ENCODE results near the gene ODAPH.

GRCh38 chr4:75565481-75565880 lies 9.6 kb downstream of the ODAPH start:
- TF ChIP-seq YY1 (IDR thresholded peaks at IDR 0.05) (no peak), RAD21 (IDR thresholded peaks at IDR 0.05) (no peak), HNF4A (conservative IDR thresholded peaks at IDR 0.05) (no peak), TAF1 (conservative IDR thresholded peaks at IDR 0.05) (no peak), GABPA (IDR thresholded peaks at IDR 0.05 in 1 of 2, conservative IDR thresholded peaks at IDR 0.05 in 1 of 2) (no peak), SP1 (IDR thresholded peaks at IDR 0.05) (no peak), NR2F2 (IDR thresholded peaks at IDR 0.05) (no peak), ATF3 (IDR thresholded peaks at IDR 0.05) (no peak), ZBTB33 (IDR thresholded peaks at IDR 0.05) (no peak), JUND (IDR thresholded peaks at IDR 0.05) (no peak), EGR1 (IDR thresholded peaks at IDR 0.05; ENCODE audit: low read depth in 2 of 2) (no peak)
- TF ChIP-seq, protein P1, sequence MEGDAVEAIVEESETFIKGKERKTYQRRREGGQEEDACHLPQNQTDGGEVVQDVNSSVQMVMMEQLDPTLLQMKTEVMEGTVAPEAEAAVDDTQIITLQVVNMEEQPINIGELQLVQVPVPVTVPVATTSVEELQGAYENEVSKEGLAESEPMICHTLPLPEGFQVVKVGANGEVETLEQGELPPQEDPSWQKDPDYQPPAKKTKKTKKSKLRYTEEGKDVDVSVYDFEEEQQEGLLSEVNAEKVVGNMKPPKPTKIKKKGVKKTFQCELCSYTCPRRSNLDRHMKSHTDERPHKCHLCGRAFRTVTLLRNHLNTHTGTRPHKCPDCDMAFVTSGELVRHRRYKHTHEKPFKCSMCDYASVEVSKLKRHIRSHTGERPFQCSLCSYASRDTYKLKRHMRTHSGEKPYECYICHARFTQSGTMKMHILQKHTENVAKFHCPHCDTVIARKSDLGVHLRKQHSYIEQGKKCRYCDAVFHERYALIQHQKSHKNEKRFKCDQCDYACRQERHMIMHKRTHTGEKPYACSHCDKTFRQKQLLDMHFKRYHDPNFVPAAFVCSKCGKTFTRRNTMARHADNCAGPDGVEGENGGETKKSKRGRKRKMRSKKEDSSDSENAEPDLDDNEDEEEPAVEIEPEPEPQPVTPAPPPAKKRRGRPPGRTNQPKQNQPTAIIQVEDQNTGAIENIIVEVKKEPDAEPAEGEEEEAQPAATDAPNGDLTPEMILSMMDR (IDR thresholded peaks at IDR 0.05; ENCODE audit: low read depth, low read length, missing input control), result no peak
- TF ChIP-seq, protein P2, sequence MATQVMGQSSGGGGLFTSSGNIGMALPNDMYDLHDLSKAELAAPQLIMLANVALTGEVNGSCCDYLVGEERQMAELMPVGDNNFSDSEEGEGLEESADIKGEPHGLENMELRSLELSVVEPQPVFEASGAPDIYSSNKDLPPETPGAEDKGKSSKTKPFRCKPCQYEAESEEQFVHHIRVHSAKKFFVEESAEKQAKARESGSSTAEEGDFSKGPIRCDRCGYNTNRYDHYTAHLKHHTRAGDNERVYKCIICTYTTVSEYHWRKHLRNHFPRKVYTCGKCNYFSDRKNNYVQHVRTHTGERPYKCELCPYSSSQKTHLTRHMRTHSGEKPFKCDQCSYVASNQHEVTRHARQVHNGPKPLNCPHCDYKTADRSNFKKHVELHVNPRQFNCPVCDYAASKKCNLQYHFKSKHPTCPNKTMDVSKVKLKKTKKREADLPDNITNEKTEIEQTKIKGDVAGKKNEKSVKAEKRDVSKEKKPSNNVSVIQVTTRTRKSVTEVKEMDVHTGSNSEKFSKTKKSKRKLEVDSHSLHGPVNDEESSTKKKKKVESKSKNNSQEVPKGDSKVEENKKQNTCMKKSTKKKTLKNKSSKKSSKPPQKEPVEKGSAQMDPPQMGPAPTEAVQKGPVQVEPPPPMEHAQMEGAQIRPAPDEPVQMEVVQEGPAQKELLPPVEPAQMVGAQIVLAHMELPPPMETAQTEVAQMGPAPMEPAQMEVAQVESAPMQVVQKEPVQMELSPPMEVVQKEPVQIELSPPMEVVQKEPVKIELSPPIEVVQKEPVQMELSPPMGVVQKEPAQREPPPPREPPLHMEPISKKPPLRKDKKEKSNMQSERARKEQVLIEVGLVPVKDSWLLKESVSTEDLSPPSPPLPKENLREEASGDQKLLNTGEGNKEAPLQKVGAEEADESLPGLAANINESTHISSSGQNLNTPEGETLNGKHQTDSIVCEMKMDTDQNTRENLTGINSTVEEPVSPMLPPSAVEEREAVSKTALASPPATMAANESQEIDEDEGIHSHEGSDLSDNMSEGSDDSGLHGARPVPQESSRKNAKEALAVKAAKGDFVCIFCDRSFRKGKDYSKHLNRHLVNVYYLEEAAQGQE (IDR thresholded peaks at IDR 0.05), result no peak
- TF ChIP-seq, protein P3, sequence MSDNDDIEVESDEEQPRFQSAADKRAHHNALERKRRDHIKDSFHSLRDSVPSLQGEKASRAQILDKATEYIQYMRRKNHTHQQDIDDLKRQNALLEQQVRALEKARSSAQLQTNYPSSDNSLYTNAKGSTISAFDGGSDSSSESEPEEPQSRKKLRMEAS (IDR thresholded peaks at IDR 0.05), result no peak

All from liver (tissue), 3 donors.